ENCODE measurements around the gene COL4A4. TPM values are rescaled to one million over a fixed set of nuclear protein-coding genes. Genes with fewer than 3 reads are reported as not detected.

Gene COL4A4
- not detected in 2 replicates for total RNA-seq

DNA sequence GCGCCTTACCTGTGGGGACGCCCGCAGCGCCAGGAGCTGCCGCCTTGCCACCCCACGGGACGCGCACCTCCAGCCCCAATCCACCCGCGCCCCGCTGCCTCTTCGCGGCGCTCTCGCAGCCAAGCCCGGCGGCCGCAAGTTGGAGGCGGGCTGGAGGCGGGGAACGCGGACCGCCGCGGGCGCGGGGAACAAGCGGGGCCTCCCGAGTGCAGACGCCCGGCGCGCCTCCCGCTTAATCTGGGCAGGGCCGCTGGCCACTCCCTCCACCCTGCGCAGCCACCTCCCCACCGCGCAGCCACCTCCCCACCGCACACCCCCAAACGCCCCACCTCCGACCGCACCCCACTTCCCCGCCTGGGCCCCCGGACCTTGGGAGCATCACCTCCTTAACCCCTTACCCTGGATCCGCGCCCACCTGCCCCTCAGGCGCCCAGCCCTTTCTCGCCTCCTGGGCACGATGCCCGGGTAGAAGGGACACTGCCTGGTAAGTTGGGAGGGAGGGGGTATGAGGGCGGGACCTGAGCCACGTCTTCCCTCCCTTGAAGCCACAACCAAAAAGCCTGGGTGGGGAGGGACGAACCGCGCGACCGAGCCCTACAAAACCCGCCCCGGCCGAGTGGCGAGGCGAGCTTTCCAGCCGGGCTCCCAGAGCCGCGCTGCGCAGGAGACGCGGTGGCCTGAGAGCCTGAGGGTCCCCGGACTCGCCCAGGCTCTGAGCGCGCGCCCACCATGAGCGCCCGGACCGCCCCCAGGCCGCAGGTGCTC lies at the start of gene COL4A4, which contains the start of gene COL4A3:
COL4A4 (minus strand) TSS at position 208 of the 765 bp plus-strand sequence. CDS start 16,722 bp downstream, outside the sequence.
COL4A3 (plus strand) TSS at position 627 of the 765 bp plus-strand sequence; CDS start at position 730, 103 bp downstream.

Other genes starting within 250 kb of the COL4A4 start
- gene COL4A3, start 419 bp upstream of the COL4A4 start, total RNA-seq: not detected in 2 replicates
- gene MFF, start 161.0 kb upstream of the COL4A4 start, total RNA-seq: 59.0 and 61.4 TPM in 2 replicates
- not detected in 2 replicates for gene TM4SF20, start 215.1 kb upstream of the COL4A4 start, total RNA-seq
- not detected in 2 replicates for gene SCYGR1, start 223.7 kb upstream of the COL4A4 start, total RNA-seq